OCI-M2 (cell line): Measurements from ENCODE around the gene SLC2A8.

Source experiments
- DNase-seq: peaks from one replicate; lab custom pipeline; 2025; ENCODE audit not compliant: unreplicated experiment; lab: John Stamatoyannopoulos, UW

SLC2A8 gene

GRCh38 chr9:127396808-127397645 is at the start of gene SLC2A8:
SLC2A8 (plus strand) TSS chr9:127397169; CDS start chr9:127397231, 62 bp downstream.
- peak; percentile 94 for DNase-seq

- DNase-seq, result no peak
Measured at GRCh38 chr9:127347831-127348776, 48.9 kb upstream of the SLC2A8 start.

- no peak for DNase-seq
Measured at GRCh38 chr9:127349483-127350113, 47.4 kb upstream of the SLC2A8 start.

- DNase-seq, result no peak
Measured at GRCh38 chr9:127351182-127352166, 45.5 kb upstream of the SLC2A8 start.

- no peak for DNase-seq
Measured at GRCh38 chr9:127353882-127354281, 43.1 kb upstream of the SLC2A8 start.

GRCh38 chr9:127356906-127357305 is 40.1 kb upstream of the SLC2A8 start:
- DNase-seq, result no peak

- no peak for DNase-seq
Measured at GRCh38 chr9:127358023-127358535, 38.9 kb upstream of the SLC2A8 start.

GRCh38 chr9:127358770-127359169 is 38.2 kb upstream of the SLC2A8 start:
- no peak for DNase-seq

- no peak for DNase-seq
Measured at GRCh38 chr9:127360250-127360649, 36.7 kb upstream of the SLC2A8 start.

GRCh38 chr9:127360829-127361228 is 36.1 kb upstream of the SLC2A8 start:
- DNase-seq, result no peak

GRCh38 chr9:127361561-127361960 is 35.4 kb upstream of the SLC2A8 start:
- DNase-seq, result no peak

GRCh38 chr9:127362829-127363228 is 34.1 kb upstream of the SLC2A8 start:
- DNase-seq, result no peak

- DNase-seq, result no peak
Measured at GRCh38 chr9:127365461-127365860, 31.5 kb upstream of the SLC2A8 start.

- DNase-seq, result no peak
Measured at GRCh38 chr9:127366594-127366993, 30.4 kb upstream of the SLC2A8 start.

GRCh38 chr9:127368852-127369402 is 28.0 kb upstream of the SLC2A8 start:
- no peak for DNase-seq

- DNase-seq, result no peak
Measured at GRCh38 chr9:127369428-127369827, 27.5 kb upstream of the SLC2A8 start.

GRCh38 chr9:127370147-127370579 is 26.8 kb upstream of the SLC2A8 start:
- no peak for DNase-seq

- no peak for DNase-seq
Measured at GRCh38 chr9:127370672-127371648, 26.0 kb upstream of the SLC2A8 start.
